IMR-90 (cell line): ENCODE data around the gene DIP2B. TPM values are rescaled to one million over a fixed set of nuclear protein-coding genes. Genes with fewer than 3 reads are reported as not detected.

ENCODE experiments used
- ATAC-seq: fragments of 200-7000 bp; cut with Tn5 transposase; 2 replicates; pipeline ENCODE4 v1.9.1; 2020; ENCODE audit warnings: low read depth, mild to moderate bottlenecking, moderate library complexity
- BruUV-seq: library from RNA; stranded (reverse); fragments of 400-500 nt; replicated peaks from 2 replicates; lab custom pipeline; 2021; lab: Mats Ljungman, UMichigan
- CTCF ChIA-PET: fragments of 300-600 bp; formaldehyde crosslinking; extraction: SDS; loops from one replicate; lab custom pipeline; 2021; ENCODE audit warnings: antibody characterized with exemption; lab: Yijun Ruan, JAX
- POLR2A ChIA-PET: fragments of 300-600 bp; sonication (Branson Sonifier 250); formaldehyde crosslinking; loops from one replicate; lab custom pipeline; 2022; ENCODE audit warnings: antibody characterized with exemption; ENCODE audit not compliant: unreplicated experiment; lab: Charles Lee
- DNase-seq: peaks from one replicate; pipeline ENCODE4 v3.0.0; 2013
- H2AFZ ChIP-seq: replicated peaks from 2 replicates; pipeline ENCODE3; 2013; ENCODE audit warnings: low read length, mild to moderate bottlenecking; ENCODE audit not compliant: poor library complexity
- H2AK5ac ChIP-seq: 2 replicates; pipeline ENCODE4 v1.6.1; 2013; ENCODE audit warnings: low read depth, low read length, inconsistent platforms
- H2AK9ac ChIP-seq: replicated peaks from 2 replicates; pipeline ENCODE3; 2013; ENCODE audit warnings: mild to moderate bottlenecking, low read depth, low read length, moderate library complexity; ENCODE audit not compliant: poor library complexity
- H2BK120ac ChIP-seq: 2 replicates; pipeline ENCODE4 v1.6.1; 2013; ENCODE audit warnings: low read depth, low read length, inconsistent platforms
- H2BK15ac ChIP-seq: 3 replicates; pipeline ENCODE4 v1.6.1; 2013; ENCODE audit warnings: low read depth, low read length, inconsistent platforms
- H2BK20ac ChIP-seq: 2 replicates; pipeline ENCODE4 v1.6.1; 2013; ENCODE audit warnings: low read depth, mild to moderate bottlenecking, inconsistent platforms, low read length, moderate library complexity
- H2BK5ac ChIP-seq: 2 replicates; pipeline ENCODE4 v1.6.1; 2013; ENCODE audit warnings: mild to moderate bottlenecking, low read depth, low read length, inconsistent platforms; ENCODE audit not compliant: poor library complexity, severe bottlenecking
- H3K14ac ChIP-seq: replicated peaks from 2 replicates; pipeline ENCODE4 v1.6.1; 2013; ENCODE audit warnings: low read depth, low read length, inconsistent platforms
- H3K18ac ChIP-seq: 2 replicates; pipeline ENCODE4 v1.6.1; 2013; ENCODE audit warnings: low read depth, low read length, control low read depth
- H3K23ac ChIP-seq: 2 replicates; pipeline ENCODE4 v1.6.1; 2013; ENCODE audit warnings: low read depth, low read length, inconsistent platforms
- H3K27ac ChIP-seq: 2 replicates; pipeline ENCODE4 v1.5.1; 2013; ENCODE audit warnings: mild to moderate bottlenecking, control low read depth, low read length; ENCODE audit not compliant: insufficient read depth
- H3K27me3 ChIP-seq: 2 replicates; pipeline ENCODE4 v1.6.1; 2013; ENCODE audit warnings: low read length; ENCODE audit not compliant: control insufficient read depth, insufficient read depth
- H3K36me3 ChIP-seq: 2 replicates; pipeline ENCODE4 v1.6.1; 2013; ENCODE audit warnings: low read length, mixed read lengths; ENCODE audit not compliant: control insufficient read depth, insufficient read depth
- H3K4ac ChIP-seq: 2 replicates; pipeline ENCODE4 v1.6.1; 2013; ENCODE audit warnings: low read depth, low read length, inconsistent platforms
- H3K4me1 ChIP-seq: 2 replicates; pipeline ENCODE4 v1.6.1; 2013; ENCODE audit warnings: low read length, mixed read lengths; ENCODE audit not compliant: control insufficient read depth, insufficient read depth
- H3K4me2 ChIP-seq: 2 replicates; pipeline ENCODE4 v1.6.1; 2013; ENCODE audit warnings: low read depth, mild to moderate bottlenecking, control low read depth, low read length, moderate library complexity
- H3K4me3 ChIP-seq: 2 replicates; pipeline ENCODE4 v1.5.1; 2013; ENCODE audit warnings: low read depth, mild to moderate bottlenecking, control low read depth, low read length, moderate library complexity; ENCODE audit not compliant: insufficient read depth
- H3K56ac ChIP-seq: 2 replicates; pipeline ENCODE4 v1.6.1; 2013; ENCODE audit warnings: low read length, inconsistent platforms; ENCODE audit not compliant: insufficient read depth; ENCODE audit errors: extremely low read depth
- H3K79me1 ChIP-seq, 2 experiments: 2 replicates each; pipeline ENCODE4 v1.6.1; 2013; ENCODE audit warnings: low read length in 2 of 2, inconsistent platforms in 1 of 2, low read depth in 1 of 2
- H3K9ac ChIP-seq: 2 replicates; pipeline ENCODE4 v1.6.1; 2013; ENCODE audit warnings: low read depth, low read length, control low read depth
- H3K9me1 ChIP-seq: 2 replicates; pipeline ENCODE4 v1.6.1; 2013; ENCODE audit warnings: low read length, inconsistent platforms; ENCODE audit not compliant: insufficient read depth
- H3K9me3 ChIP-seq: 2 replicates; pipeline ENCODE4 v1.6.1; 2013; ENCODE audit warnings: low read length; ENCODE audit not compliant: control insufficient read depth, insufficient read depth
- H4K20me1 ChIP-seq: 2 replicates; pipeline ENCODE4 v1.6.1; 2013; ENCODE audit warnings: low read length, inconsistent platforms; ENCODE audit not compliant: insufficient read depth
- H4K5ac ChIP-seq: 2 replicates; pipeline ENCODE4 v1.6.1; 2013; ENCODE audit warnings: mild to moderate bottlenecking, low read depth, low read length, control low read depth
- H4K8ac ChIP-seq, 2 experiments: 2 replicates each; pipeline ENCODE4 v1.6.1; 2013; ENCODE audit warnings: low read depth in 2 of 2, low read length in 2 of 2, control low read depth in 1 of 2, inconsistent platforms in 1 of 2
- H4K91ac ChIP-seq: 2 replicates; pipeline ENCODE4 v1.6.1; 2013; ENCODE audit warnings: low read depth, low read length, inconsistent platforms; ENCODE audit not compliant: insufficient read depth
- BHLHE40 ChIP-seq: fragments of 150-350 bp; IDR thresholded peaks from 2 replicates; pipeline ENCODE4 v1.6.1; 2016; ENCODE audit warnings: mild to moderate bottlenecking, low read depth, low read length
- CEBPB ChIP-seq: IDR thresholded peaks from 2 replicates; pipeline ENCODE4 v1.6.1; 2012; ENCODE audit warnings: low read depth, low read length, improper control_type of control experiment
- CHD1 ChIP-seq: IDR thresholded peaks from 2 replicates; pipeline ENCODE4 v1.6.1; 2012; ENCODE audit warnings: low read depth, low read length, improper control_type of control experiment
- CTCF ChIP-seq: conservative IDR thresholded peaks from 2 replicates; pipeline ENCODE4 v1.5.1; 2012; ENCODE audit warnings: mild to moderate bottlenecking, low read depth, low read length, improper control_type of control experiment
- FOS ChIP-seq: fragments of 150-350 bp; IDR thresholded peaks from 2 replicates; pipeline ENCODE4 v1.6.1; 2016; ENCODE audit warnings: low read depth, low read length
- MAFK ChIP-seq: IDR thresholded peaks from 2 replicates; pipeline ENCODE4 v1.6.1; 2012; ENCODE audit warnings: low read depth, low read length, improper control_type of control experiment
- MAZ ChIP-seq: IDR thresholded peaks from 2 replicates; pipeline ENCODE4 v1.6.1; 2012; ENCODE audit warnings: low read depth, mild to moderate bottlenecking, low read length, improper control_type of control experiment, moderate library complexity, borderline replicate concordance
- MXI1 ChIP-seq: IDR thresholded peaks from 2 replicates; pipeline ENCODE4 v1.6.1; 2012; ENCODE audit warnings: low read depth, mild to moderate bottlenecking, low read length, moderate library complexity, borderline replicate concordance
- POLR2A ChIP-seq: IDR thresholded peaks from 2 replicates; pipeline ENCODE4 v1.6.1; 2012; ENCODE audit warnings: mild to moderate bottlenecking, low read depth, low read length
- RAD21 ChIP-seq: IDR thresholded peaks from 2 replicates; pipeline ENCODE4 v1.6.1; 2012; ENCODE audit warnings: low read length, improper control_type of control experiment
- RCOR1 ChIP-seq: IDR thresholded peaks from 2 replicates; pipeline ENCODE4 v1.6.1; 2012; ENCODE audit warnings: mild to moderate bottlenecking, low read length, improper control_type of control experiment; ENCODE audit not compliant: insufficient replicate concordance
- RFX5 ChIP-seq: IDR thresholded peaks from 2 replicates; pipeline ENCODE4 v1.8.0; 2012; ENCODE audit warnings: low read depth, mild to moderate bottlenecking, low read length, moderate library complexity
- SMC3 ChIP-seq: fragments of 150-350 bp; IDR thresholded peaks from 2 replicates; pipeline ENCODE4 v1.6.1; 2016; ENCODE audit warnings: low read depth, mild to moderate bottlenecking, antibody characterized with exemption, low read length, moderate library complexity
- WGBS, 2 experiments: methylation state at CpG; one replicate each; pipeline versions ENCODE4 v1.1.5 to v1.1.7; 2013; ENCODE audit warnings: missing lambda C conversion rate in 2 of 2; ENCODE audit not compliant: insufficient read length in 1 of 2; ENCODE audit errors: extremely low coverage in 2 of 2; 5-methylcytosine and 5-hydroxymethylcytosine counted together
- dilution Hi-C: fragments of 300-500 bp; cut with HindIII; formaldehyde crosslinking; loops from one replicate; pipeline ENCODE4 v1.14.3; 2018; ENCODE audit warnings: low sequenced_read_pairs; ENCODE audit not compliant: unreplicated experiment
- in situ Hi-C: fragments of 300-500 bp; cut with MboI; formaldehyde crosslinking; loops from 3 replicates; pipeline ENCODE4 v1.14.3; 2019; ENCODE audit warnings: low sequenced_read_pairs, inconsistent platforms, mixed read lengths
- intact Hi-C: fragments of 100-400 bp; cut with micrococcal nuclease; formaldehyde crosslinking; loops from 2 replicates; pipeline ENCODE4 v1.10.0; 2022
- polyA plus RNA-seq, 3 experiments: library from polyadenylated mRNA; depleted of rRNA; stranded (reverse); fragments of >200 nt; gene quantifications; 2 replicates each; pipeline ENCODE4 v1.2.3, GENCODE V29; 2012; ENCODE audit warnings: low replicate concordance in 1 of 3
- total RNA-seq: library from RNA; depleted of rRNA; stranded (reverse); fragments of >200 nt; gene quantifications from 2 replicates; pipeline ENCODE4 v1.2.3, GENCODE V29; 2012
- TF ChIP-seq, protein P1 (sequence below): fragments of 150-350 bp; IDR thresholded peaks from 2 replicates; pipeline ENCODE4 v1.6.1; 2017; ENCODE audit warnings: mild to moderate bottlenecking, antibody characterized with exemption, low read length, low read depth
- TF ChIP-seq, protein P2 (sequence below): fragments of 150-350 bp; IDR thresholded peaks from 2 replicates; pipeline ENCODE4 v1.6.1; 2016; ENCODE audit warnings: low read depth, mild to moderate bottlenecking, low read length, moderate library complexity, borderline replicate concordance

DIP2B gene
- total and polyA plus RNA-seq, 2 of the 4 experiments (the other 2 are of a cell fraction), result 7.7 to 12.9 TPM

DNA sequence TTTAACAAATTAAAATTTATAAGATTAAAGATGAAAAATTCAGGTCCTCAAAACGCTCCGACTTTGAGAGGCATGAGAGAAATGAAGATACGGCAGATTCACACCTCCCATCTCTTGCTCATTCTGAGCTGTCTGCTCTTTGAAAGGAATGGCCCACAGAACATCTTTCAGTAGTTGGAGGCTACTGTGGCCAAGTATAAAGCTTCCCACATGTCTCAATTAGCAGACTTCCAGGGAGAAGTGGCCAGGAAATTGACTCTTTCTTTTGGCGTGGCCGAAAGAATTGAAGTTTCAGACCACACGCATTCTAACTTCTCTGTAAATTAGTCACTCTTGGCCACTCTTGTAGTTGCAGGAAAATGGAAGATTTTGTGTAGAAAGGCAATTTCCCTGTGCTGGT is 129.2 kb downstream of the DIP2B start:
- Histone ChIP-seq H2BK15ac (no peak overlapping the region), H3K36me3 (peaks cover 5% of the 10 kb centered on the region), H2BK5ac (no peak overlapping the region), H4K8ac (no peak overlapping the region), H2AFZ (no peak overlapping the region), H2AK9ac (no peak overlapping the region), H3K14ac (no peak overlapping the region), H3K27me3 (no peaks in the 10 kb centered on the region), H3K27ac (no peak overlapping the region), H3K4me1 (peaks cover 2% of the 10 kb centered on the region), H3K9me3 (no peaks in the 10 kb centered on the region), H3K56ac (no peak overlapping the region), H4K20me1 (peaks cover 3% of the 10 kb centered on the region; the same call in 1 of the 2 replicates), H3K79me1 (peaks cover 7 to 31% of the 10 kb centered on the region in 2 experiments; a peak in 2 of 4 replicates), H2BK20ac (no peak overlapping the region), H3K4me3 (no peak overlapping the region), H4K5ac (no peak overlapping the region), H2AK5ac (no peak overlapping the region), H3K4ac (no peak overlapping the region), H2BK120ac (no peak overlapping the region), H3K9ac (no peak overlapping the region), H3K23ac (no peak overlapping the region), H3K18ac (no peak overlapping the region), H3K9me1 (no peaks in the 10 kb centered on the region), H3K4me2 (no peak overlapping the region), H4K91ac (no peak overlapping the region)
- ChIA-PET POLR2A (no interaction called here), CTCF (no interaction called here)
- in situ Hi-C loops, result no loop called here
- no peak for ATAC-seq
- no CpG with 5 or more reads among the region's 6 CpGs for WGBS, 2 experiments
- DNase-seq, result peak; percentile 41
- dilution Hi-C loops, result no loop called here
- intact Hi-C loops, result no loop called here
- TF ChIP-seq MAZ, result no peak
- TF ChIP-seq CHD1, result no peak
- TF ChIP-seq CEBPB, result no peak
- no peak for TF ChIP-seq MAFK
- TF ChIP-seq, protein P1, sequence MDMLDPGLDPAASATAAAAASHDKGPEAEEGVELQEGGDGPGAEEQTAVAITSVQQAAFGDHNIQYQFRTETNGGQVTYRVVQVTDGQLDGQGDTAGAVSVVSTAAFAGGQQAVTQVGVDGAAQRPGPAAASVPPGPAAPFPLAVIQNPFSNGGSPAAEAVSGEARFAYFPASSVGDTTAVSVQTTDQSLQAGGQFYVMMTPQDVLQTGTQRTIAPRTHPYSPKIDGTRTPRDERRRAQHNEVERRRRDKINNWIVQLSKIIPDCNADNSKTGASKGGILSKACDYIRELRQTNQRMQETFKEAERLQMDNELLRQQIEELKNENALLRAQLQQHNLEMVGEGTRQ, result no peak
- TF ChIP-seq RAD21, result no peak
- no peak for TF ChIP-seq MXI1
- TF ChIP-seq RCOR1, result no peak
- TF ChIP-seq CTCF, result no peak
- no peak for TF ChIP-seq POLR2A
- no peak for TF ChIP-seq BHLHE40
- no peak for TF ChIP-seq SMC3
- TF ChIP-seq RFX5, result no peak
- TF ChIP-seq, protein P2, sequence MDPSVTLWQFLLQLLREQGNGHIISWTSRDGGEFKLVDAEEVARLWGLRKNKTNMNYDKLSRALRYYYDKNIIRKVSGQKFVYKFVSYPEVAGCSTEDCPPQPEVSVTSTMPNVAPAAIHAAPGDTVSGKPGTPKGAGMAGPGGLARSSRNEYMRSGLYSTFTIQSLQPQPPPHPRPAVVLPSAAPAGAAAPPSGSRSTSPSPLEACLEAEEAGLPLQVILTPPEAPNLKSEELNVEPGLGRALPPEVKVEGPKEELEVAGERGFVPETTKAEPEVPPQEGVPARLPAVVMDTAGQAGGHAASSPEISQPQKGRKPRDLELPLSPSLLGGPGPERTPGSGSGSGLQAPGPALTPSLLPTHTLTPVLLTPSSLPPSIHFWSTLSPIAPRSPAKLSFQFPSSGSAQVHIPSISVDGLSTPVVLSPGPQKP, result no peak
- TF ChIP-seq FOS, result no peak
- BruUV-seq, result no TSS peak
